ENCODE measurements around the gene SP1. TPM values are rescaled to one million over a fixed set of nuclear protein-coding genes. Genes with fewer than 3 reads are reported as not detected.

The SP1 gene
- total and polyA plus RNA-seq, 10 donors = 9.1 to 92.8 (median 84.1) TPM

- TF ChIP-seq CTCF (IDR thresholded peaks at IDR 0.05 in 8 of 11, conservative IDR thresholded peaks at IDR 0.05 in 3 of 11) (no peak), POLR2A (IDR thresholded peaks at IDR 0.05) (no peak), POLR2AphosphoS5 (IDR thresholded peaks at IDR 0.05) (no peak)
- H3K4me1 ChIP-seq = peaks cover 4 to 27% (median 20%) of the 10 kb centered on the region in 6 donors
- WGBS, 5 donors = 83 to 93% (median 91%) methylated on average over 4 of the region's 4 CpGs
- DNase-seq = no peak
- H3K9me3 ChIP-seq = no peaks in the 10 kb centered on the region
- intact Hi-C loops (cut with DNase I; ENCODE audit: low total_unique reads) = no loop called here
- peak overlapping the region in 2 of 8 donors; percentile 56 to 86 for H3K4me3 ChIP-seq
- H3K27ac ChIP-seq = peak overlapping the region in 5 of 8 donors; percentile 72 to 87 (median 80)
- H3K36me3 ChIP-seq = no peaks in the 10 kb centered on the region
- H3K27me3 ChIP-seq (replicated peaks in 1 of 7) = peaks cover 0 to 5% (median 0%) of the 10 kb centered on the region in 7 donors
These were observed 36.0 kb upstream of the SP1 start for GRCh38 chr12:53343969-53344368.

- peak overlapping the region in 7 of 8 donors; percentile 69 to 87 (median 80) for H3K27ac ChIP-seq
- DNase-seq = no peak
- no peaks in the 10 kb centered on the region for H3K9me3 ChIP-seq
- 2 to 5% (median 3%) methylated on average over 9 to 19 of the region's 19 CpGs for WGBS, 5 donors
- TF ChIP-seq POLR2A (IDR thresholded peaks at IDR 0.05) (no peak), POLR2AphosphoS5 (IDR thresholded peaks at IDR 0.05) (no peak), CTCF (IDR thresholded peaks at IDR 0.05 in 8 of 11, conservative IDR thresholded peaks at IDR 0.05 in 3 of 11) (no peak)
- H3K4me1 ChIP-seq = peaks cover 4 to 27% (median 20%) of the 10 kb centered on the region in 6 donors
- no peaks in the 10 kb centered on the region for H3K36me3 ChIP-seq
- no peaks in the 10 kb centered on the region for H3K27me3 ChIP-seq (replicated peaks in 1 of 7)
- intact Hi-C loops (cut with DNase I; ENCODE audit: low total_unique reads) = no loop called here
- H3K4me3 ChIP-seq = peak overlapping the region in 6 of 8 donors; percentile 49 to 86 (median 57)
These were observed 35.5 kb upstream of the SP1 start for GRCh38 chr12:53344487-53344823.

GRCh38 chr12:53344824-53345485, 35.0 kb upstream of the SP1 start:
- intact Hi-C loops (cut with DNase I; ENCODE audit: low total_unique reads) = no loop called here
- H3K27me3 ChIP-seq (replicated peaks in 1 of 7) = no peaks in the 10 kb centered on the region
- peak; percentile 59 to 83 (median 73) for TF ChIP-seq CTCF (IDR thresholded peaks at IDR 0.05 in 8 of 11, conservative IDR thresholded peaks at IDR 0.05 in 3 of 11)
- TF ChIP-seq POLR2A (IDR thresholded peaks at IDR 0.05) = no peak
- TF ChIP-seq POLR2AphosphoS5 (IDR thresholded peaks at IDR 0.05) = peak; percentile 53 to 82 (median 74)
- peaks cover 4 to 27% (median 20%) of the 10 kb centered on the region in 6 donors for H3K4me1 ChIP-seq
- H3K27ac ChIP-seq = peak overlapping the region; percentile 40 to 87 (median 80)
- WGBS, 5 donors = 0 to 2% (median 1%) methylated on average over 16 to 50 of the region's 50 CpGs
- no peaks in the 10 kb centered on the region for H3K9me3 ChIP-seq
- H3K4me3 ChIP-seq = peak overlapping the region; percentile 37 to 86 (median 56)
- peak; percentile 91 for DNase-seq
- H3K36me3 ChIP-seq = no peaks in the 10 kb centered on the region

- intact Hi-C loops (cut with DNase I; ENCODE audit: low total_unique reads) = no loop called here
- peak overlapping the region; percentile 40 to 87 (median 80) for H3K27ac ChIP-seq
- DNase-seq = no peak
These were observed 34.3 kb upstream of the SP1 start for GRCh38 chr12:53345486-53346188.

More at GRCh38 chr12:53345486-53346188, 34.3 kb upstream of the SP1 start:
- Histone ChIP-seq H3K4me3 (peak overlapping the region in 3 of 8 donors; percentile 56 to 86 (median 58)), H3K9me3 (no peaks in the 10 kb centered on the region), H3K4me1 (peaks cover 4 to 27% (median 20%) of the 10 kb centered on the region in 6 donors), H3K27me3 (replicated peaks in 1 of 7) (no peaks in the 10 kb centered on the region), H3K36me3 (no peaks in the 10 kb centered on the region)
- 25 to 44% (median 37%) methylated on average over 9 to 10 of the region's 10 CpGs for WGBS, 5 donors
- TF ChIP-seq POLR2AphosphoS5 (IDR thresholded peaks at IDR 0.05) = peak in 2 of 3 donors; percentile 38 to 48
- TF ChIP-seq CTCF (IDR thresholded peaks at IDR 0.05 in 8 of 11, conservative IDR thresholded peaks at IDR 0.05 in 3 of 11) = peak in 2 of 11 experiments; percentile 26 to 42
- no peak for TF ChIP-seq POLR2A (IDR thresholded peaks at IDR 0.05)
